Measurements from ENCODE around the gene SEMA5B. TPM values are rescaled to one million over a fixed set of nuclear protein-coding genes. Genes with fewer than 3 reads are reported as not detected.

The SEMA5B gene
- total and polyA plus RNA-seq, 7 donors: 0.08 to 1.1 (median 0.43) TPM

DNA sequence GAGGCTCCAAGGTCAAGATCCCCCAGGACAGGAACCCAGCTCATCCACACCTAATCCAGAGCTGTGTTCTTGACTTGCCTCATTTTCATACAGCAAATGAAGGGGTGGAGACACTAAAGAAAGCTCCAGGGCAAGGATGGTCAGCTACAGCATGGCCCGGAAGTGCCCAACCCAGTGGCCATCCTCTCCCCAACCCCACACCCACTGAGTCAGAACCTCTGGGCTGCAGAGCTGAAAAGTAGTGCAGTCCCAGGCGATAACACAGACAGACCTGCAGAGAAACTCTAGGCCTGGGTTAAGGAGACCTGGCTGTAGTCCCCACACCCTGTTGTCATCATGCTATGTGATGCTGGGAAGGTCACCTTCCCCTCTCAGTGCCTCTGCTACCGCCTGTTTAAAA, 85.3 kb downstream of the SEMA5B start:
- intact Hi-C loops (cut with DNase I): loop anchor here (2.0 to 10.0 kb wide), 3 partner anchors 87 to 323 kb away; no protein-coding TSS in a partner anchor
- WGBS, 3 donors: 95 to 98% (median 96%) methylated on average over 3 of the region's 3 CpGs
- Histone ChIP-seq H3K27ac (no peak overlapping the region), H3K4me1 (no peaks in the 10 kb centered on the region), H3K27me3 (ENCODE audit: insufficient read depth in 3 of 3, low read length in 2 of 3) (no peaks in the 10 kb centered on the region), H3K9me3 (no peaks in the 10 kb centered on the region), H3K4me3 (no peak overlapping the region), H3K36me3 (ENCODE audit: insufficient read depth in 1 of 2, low read depth in 1 of 2) (no peaks in the 10 kb centered on the region)
- no peak for ATAC-seq
- no peak for DNase-seq
- TF ChIP-seq, protein P1, sequence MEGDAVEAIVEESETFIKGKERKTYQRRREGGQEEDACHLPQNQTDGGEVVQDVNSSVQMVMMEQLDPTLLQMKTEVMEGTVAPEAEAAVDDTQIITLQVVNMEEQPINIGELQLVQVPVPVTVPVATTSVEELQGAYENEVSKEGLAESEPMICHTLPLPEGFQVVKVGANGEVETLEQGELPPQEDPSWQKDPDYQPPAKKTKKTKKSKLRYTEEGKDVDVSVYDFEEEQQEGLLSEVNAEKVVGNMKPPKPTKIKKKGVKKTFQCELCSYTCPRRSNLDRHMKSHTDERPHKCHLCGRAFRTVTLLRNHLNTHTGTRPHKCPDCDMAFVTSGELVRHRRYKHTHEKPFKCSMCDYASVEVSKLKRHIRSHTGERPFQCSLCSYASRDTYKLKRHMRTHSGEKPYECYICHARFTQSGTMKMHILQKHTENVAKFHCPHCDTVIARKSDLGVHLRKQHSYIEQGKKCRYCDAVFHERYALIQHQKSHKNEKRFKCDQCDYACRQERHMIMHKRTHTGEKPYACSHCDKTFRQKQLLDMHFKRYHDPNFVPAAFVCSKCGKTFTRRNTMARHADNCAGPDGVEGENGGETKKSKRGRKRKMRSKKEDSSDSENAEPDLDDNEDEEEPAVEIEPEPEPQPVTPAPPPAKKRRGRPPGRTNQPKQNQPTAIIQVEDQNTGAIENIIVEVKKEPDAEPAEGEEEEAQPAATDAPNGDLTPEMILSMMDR (IDR thresholded peaks at IDR 0.05): no peak

GRCh38 chr3:122941228-122942206, 86.0 kb downstream of the SEMA5B start:
- no peak for ATAC-seq
- no peak overlapping the region for H3K27ac ChIP-seq
- 91 to 97% (median 95%) methylated on average over 6 of the region's 6 CpGs for WGBS, 3 donors

GRCh38 chr3:122940628-122941086, 86.9 kb downstream of the SEMA5B start:
- H3K27ac ChIP-seq: no peak overlapping the region
- no peaks in the 10 kb centered on the region for H3K27me3 ChIP-seq (ENCODE audit: insufficient read depth in 3 of 3, low read length in 2 of 3)
- peak in 1 of 2 donors; percentile 33 for DNase-seq
- no peaks in the 10 kb centered on the region for H3K36me3 ChIP-seq (ENCODE audit: insufficient read depth in 1 of 2, low read depth in 1 of 2)
- 65 to 80% (median 79%) methylated on average over 5 of the region's 5 CpGs for WGBS, 3 donors
- H3K4me3 ChIP-seq: no peak overlapping the region
- no peak for ATAC-seq
- H3K9me3 ChIP-seq: no peaks in the 10 kb centered on the region
- intact Hi-C loops (cut with DNase I): loop anchor here in 1 of 2 donors (10.0 kb wide), 1 partner anchor 324 kb away; no protein-coding TSS in a partner anchor
- H3K4me1 ChIP-seq: no peaks in the 10 kb centered on the region
- TF ChIP-seq, protein P1 (IDR thresholded peaks at IDR 0.05): no peak

More at GRCh38 chr3:122941228-122942206, 86.0 kb downstream of the SEMA5B start:
- Histone ChIP-seq H3K4me3 (no peak overlapping the region), H3K27me3 (ENCODE audit: insufficient read depth in 3 of 3, low read length in 2 of 3) (no peaks in the 10 kb centered on the region), H3K4me1 (no peaks in the 10 kb centered on the region), H3K36me3 (ENCODE audit: insufficient read depth in 1 of 2, low read depth in 1 of 2) (no peaks in the 10 kb centered on the region), H3K9me3 (no peaks in the 10 kb centered on the region)
- TF ChIP-seq, protein P1 (IDR thresholded peaks at IDR 0.05): no peak
- no peak for DNase-seq
- intact Hi-C loops (cut with DNase I): loop anchor here (2.0 to 10.0 kb wide), 3 partner anchors 87 to 323 kb away; no protein-coding TSS in a partner anchor

DNA sequence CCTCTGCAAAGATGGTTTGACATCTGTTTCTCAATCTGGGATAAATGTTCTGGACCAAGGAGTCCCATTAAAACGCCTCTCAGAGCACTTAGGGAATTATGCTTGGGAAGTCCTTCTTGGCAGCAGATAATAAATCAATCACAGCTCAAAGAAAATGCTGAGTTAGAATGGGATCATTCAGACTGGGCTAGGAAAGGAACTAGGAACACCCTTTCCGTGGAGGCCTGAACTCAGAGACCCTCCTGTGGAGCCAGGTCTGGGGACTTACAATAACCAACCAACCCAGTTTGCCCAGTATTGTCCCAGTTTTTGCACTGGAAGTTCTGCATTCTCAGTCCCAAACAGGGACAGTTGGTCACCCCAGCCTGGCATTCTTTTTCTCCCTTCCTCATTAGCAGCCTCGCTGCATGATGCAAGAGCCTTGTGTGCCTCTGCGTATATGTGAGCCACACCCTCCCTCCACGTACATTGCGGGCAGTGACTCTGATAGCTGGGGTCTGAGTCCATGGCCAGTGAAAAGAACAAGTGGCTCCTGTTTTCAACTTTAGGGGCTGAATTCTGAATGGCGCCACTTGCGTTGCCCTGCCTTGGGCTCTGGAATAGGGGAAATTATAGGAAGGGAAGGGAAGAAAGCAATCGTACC, 88.7 kb downstream of the SEMA5B start:
- Histone ChIP-seq H3K4me1 (no peaks in the 10 kb centered on the region), H3K4me3 (no peak overlapping the region), H3K9me3 (no peaks in the 10 kb centered on the region), H3K27me3 (ENCODE audit: insufficient read depth in 3 of 3, low read length in 2 of 3) (no peaks in the 10 kb centered on the region), H3K36me3 (ENCODE audit: insufficient read depth in 1 of 2, low read depth in 1 of 2) (no peaks in the 10 kb centered on the region), H3K27ac (no peak overlapping the region)
- WGBS, 3 donors: 85 to 93% (median 87%) methylated on average over 9 of the region's 9 CpGs
- intact Hi-C loops (cut with DNase I): no loop called here
- TF ChIP-seq, protein P1 (IDR thresholded peaks at IDR 0.05): no peak
- peak in 1 of 2 donors; percentile 34 for DNase-seq
- ATAC-seq: no peak

All from psoas muscle (tissue), 8 donors.